Keratinocyte (primary cell): Measurements from ENCODE around the gene ADCK1. TPM values are rescaled to one million over a fixed set of nuclear protein-coding genes. Genes with fewer than 3 reads are reported as not detected.

Experiments used
- DNase-seq: peaks from one replicate; pipeline ENCODE4 v3.0.0-alpha.2; 2011; ENCODE audit warnings: low read depth, missing footprints, low spot score
- FAIRE-seq: peaks from 2 replicates; lab custom pipeline; 2011; peaks lifted over from hg19 to GRCh38; lab: Jason Lieb, UNC
- H2AFZ ChIP-seq: 2 replicates; pipeline ENCODE4 v1.6.0; 2012; ENCODE audit warnings: low read length, control low read depth, inconsistent platforms; ENCODE audit not compliant: control insufficient read depth
- H3K27ac ChIP-seq: 2 replicates; pipeline ENCODE4 v1.5.1; 2011; ENCODE audit warnings: low read length; ENCODE audit not compliant: control insufficient read depth, insufficient read depth
- H3K27me3 ChIP-seq: 3 replicates; pipeline ENCODE4 v1.6.0; 2011; ENCODE audit warnings: low read length; ENCODE audit not compliant: control insufficient read depth, insufficient read depth; ENCODE audit errors: extremely low read depth
- H3K36me3 ChIP-seq, 2 experiments: 2 replicates in 1 of 2; 3 replicates in 1 of 2; pipeline ENCODE4 v1.5.1; 2011; ENCODE audit warnings: low read length in 2 of 2, mild to moderate bottlenecking in 1 of 2; ENCODE audit not compliant: control insufficient read depth in 2 of 2, insufficient read depth in 2 of 2; ENCODE audit errors: extremely low read depth in 1 of 2
- H3K4me1 ChIP-seq: 3 replicates; pipeline ENCODE4 v1.5.1; 2011; ENCODE audit warnings: low read length; ENCODE audit not compliant: control insufficient read depth, insufficient read depth; ENCODE audit errors: extremely low read depth
- H3K4me2 ChIP-seq: 3 replicates; pipeline ENCODE4 v1.6.0; 2011; ENCODE audit warnings: low read depth, low read length; ENCODE audit not compliant: control insufficient read depth, insufficient read depth; ENCODE audit errors: extremely low read depth
- H3K4me3 ChIP-seq, 3 experiments: fragments of 200-600 bp in 1 of 3; sonication (generic) in 1 of 3; 2 replicates in 2 of 3; 3 replicates in 1 of 3; pipeline ENCODE4 v1.5.1; 2011 to 2016; ENCODE audit warnings: low read length in 3 of 3, mild to moderate bottlenecking in 3 of 3, control low read depth in 2 of 3, inconsistent platforms in 1 of 3, low read depth in 1 of 3, mixed read lengths in 1 of 3, mixed run types in 1 of 3, moderate library complexity in 1 of 3; ENCODE audit not compliant: control insufficient read depth in 2 of 3, insufficient read depth in 2 of 3; ENCODE audit errors: extremely low read depth in 1 of 3
- H3K79me2 ChIP-seq: 2 replicates; pipeline ENCODE4 v1.6.0; 2012; ENCODE audit warnings: low read length; ENCODE audit not compliant: control insufficient read depth, insufficient read depth
- H3K9ac ChIP-seq: 3 replicates; pipeline ENCODE4 v1.6.0; 2011; ENCODE audit warnings: low read length; ENCODE audit not compliant: control insufficient read depth, insufficient read depth; ENCODE audit errors: extremely low read depth
- H3K9me1 ChIP-seq: 3 replicates; pipeline ENCODE4 v1.6.0; 2011; ENCODE audit warnings: low read length; ENCODE audit not compliant: control insufficient read depth, insufficient read depth; ENCODE audit errors: extremely low read depth
- H3K9me3 ChIP-seq: 2 replicates; pipeline ENCODE4 v1.5.1; 2012; ENCODE audit warnings: low read depth, low read length; ENCODE audit not compliant: control insufficient read depth
- H4K20me1 ChIP-seq: 3 replicates; pipeline ENCODE4 v1.6.0; 2011; ENCODE audit warnings: low read length; ENCODE audit not compliant: control insufficient read depth, insufficient read depth; ENCODE audit errors: extremely low read depth
- EZH2 ChIP-seq: IDR thresholded peaks from one replicate; pipeline ENCODE4 v1.6.1; 2012; ENCODE audit warnings: inconsistent platforms, mild to moderate bottlenecking, low read length, moderate library complexity
- dilution Hi-C: fragments of 300-500 bp; cut with MboI; formaldehyde crosslinking; loops from one replicate; pipeline ENCODE4 v1.7.0; 2020; ENCODE audit warnings: low sequenced_read_pairs; ENCODE audit not compliant: extremely low pct_ligation_motif_present
- polyA plus RNA-seq, 5 experiments: library from polyadenylated mRNA; depleted of rRNA in 3 of 5; stranded (reverse) in 3 of 5; stranded (forward) in 1 of 5; unstranded in 1 of 5; fragments of >200 nt; gene quantifications; 1 replicate in 1 of 5; 2 replicates in 3 of 5; 3 replicates in 1 of 5; pipeline versions ENCODE4 v1.2.1 to v1.2.3, GENCODE V29; 2011 to 2012; ENCODE audit warnings: missing spikeins in 2 of 5, low read depth in 1 of 5, low replicate concordance in 1 of 5
- TF ChIP-seq, protein P1 (sequence below), 3 experiments: IDR thresholded peaks in 1 of 3; conservative IDR thresholded peaks in 1 of 3; optimal IDR thresholded peaks in 1 of 3; 2 replicates in 2 of 3; 3 replicates in 1 of 3; pipeline versions ENCODE3 to v1.5.1; 2011; ENCODE audit warnings: low read length in 3 of 3, mild to moderate bottlenecking in 3 of 3, moderate library complexity in 2 of 3, control low read depth in 1 of 3, inconsistent platforms in 1 of 3; ENCODE audit not compliant: insufficient read depth in 2 of 3; ENCODE audit errors: extremely low read depth in 1 of 3

ADCK1 gene
- polyA plus RNA-seq, 1 donor (not counting 4 experiments of a cell fraction or from before 2014, with no cell fraction given) = 4.9 TPM

DNA sequence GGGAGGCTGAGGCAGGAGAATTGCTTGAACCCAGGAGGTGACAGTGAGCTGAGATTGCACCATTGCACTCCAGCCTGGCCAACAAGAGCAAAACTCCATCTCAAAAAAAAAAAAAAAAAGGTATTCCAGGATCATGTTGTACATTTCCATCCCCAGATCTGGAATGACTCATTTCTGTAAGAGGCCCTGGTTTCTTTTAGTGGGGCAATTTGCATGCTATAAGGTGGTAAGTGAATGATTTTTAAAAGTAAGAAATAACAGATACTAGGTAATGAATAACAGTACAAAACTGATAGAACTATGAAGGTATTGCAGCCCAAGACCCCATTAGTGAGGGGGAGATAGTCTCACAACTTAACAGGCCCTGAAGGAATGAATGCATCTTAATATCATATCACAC is 17.7 kb upstream of the ADCK1 start:
- H2AFZ ChIP-seq = no peak overlapping the region
- H3K27ac ChIP-seq = no peak overlapping the region
- no peak for TF ChIP-seq EZH2
- TF ChIP-seq, protein P1, sequence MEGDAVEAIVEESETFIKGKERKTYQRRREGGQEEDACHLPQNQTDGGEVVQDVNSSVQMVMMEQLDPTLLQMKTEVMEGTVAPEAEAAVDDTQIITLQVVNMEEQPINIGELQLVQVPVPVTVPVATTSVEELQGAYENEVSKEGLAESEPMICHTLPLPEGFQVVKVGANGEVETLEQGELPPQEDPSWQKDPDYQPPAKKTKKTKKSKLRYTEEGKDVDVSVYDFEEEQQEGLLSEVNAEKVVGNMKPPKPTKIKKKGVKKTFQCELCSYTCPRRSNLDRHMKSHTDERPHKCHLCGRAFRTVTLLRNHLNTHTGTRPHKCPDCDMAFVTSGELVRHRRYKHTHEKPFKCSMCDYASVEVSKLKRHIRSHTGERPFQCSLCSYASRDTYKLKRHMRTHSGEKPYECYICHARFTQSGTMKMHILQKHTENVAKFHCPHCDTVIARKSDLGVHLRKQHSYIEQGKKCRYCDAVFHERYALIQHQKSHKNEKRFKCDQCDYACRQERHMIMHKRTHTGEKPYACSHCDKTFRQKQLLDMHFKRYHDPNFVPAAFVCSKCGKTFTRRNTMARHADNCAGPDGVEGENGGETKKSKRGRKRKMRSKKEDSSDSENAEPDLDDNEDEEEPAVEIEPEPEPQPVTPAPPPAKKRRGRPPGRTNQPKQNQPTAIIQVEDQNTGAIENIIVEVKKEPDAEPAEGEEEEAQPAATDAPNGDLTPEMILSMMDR (optimal IDR thresholded peaks at IDR 0.05 in 1 of 3, IDR thresholded peaks at IDR 0.05 in 1 of 3, conservative IDR thresholded peaks at IDR 0.05 in 1 of 3; ENCODE audit: extremely low read depth in 1 of 3, insufficient read depth in 2 of 3, low read length in 3 of 3) = no peak
- H3K9me1 ChIP-seq = no peaks in the 10 kb centered on the region
- H3K79me2 ChIP-seq = no peaks in the 10 kb centered on the region
- FAIRE-seq = no peak
- no peaks in the 10 kb centered on the region for H3K9me3 ChIP-seq
- H3K27me3 ChIP-seq = no peaks in the 10 kb centered on the region
- dilution Hi-C loops = no loop called here
- no peak overlapping the region for H3K4me2 ChIP-seq
- no peak overlapping the region for H3K4me3 ChIP-seq
- no peak overlapping the region for H3K9ac ChIP-seq
- DNase-seq = no peak
- no peaks in the 10 kb centered on the region for H4K20me1 ChIP-seq
- H3K36me3 ChIP-seq = no peaks in the 10 kb centered on the region
- no peaks in the 10 kb centered on the region for H3K4me1 ChIP-seq

- dilution Hi-C loops = no loop called here
- Histone ChIP-seq H3K4me3 (no peak overlapping the region), H3K4me2 (no peak overlapping the region), H3K27ac (no peak overlapping the region), H3K79me2 (no peaks in the 10 kb centered on the region), H3K27me3 (no peaks in the 10 kb centered on the region), H4K20me1 (no peaks in the 10 kb centered on the region), H3K9ac (no peak overlapping the region), H3K36me3 (no peaks in the 10 kb centered on the region), H3K9me1 (no peaks in the 10 kb centered on the region), H3K9me3 (no peaks in the 10 kb centered on the region), H3K4me1 (peaks cover 8% of the 10 kb centered on the region), H2AFZ (no peak overlapping the region)
- no peak for TF ChIP-seq EZH2
- TF ChIP-seq, protein P1 (optimal IDR thresholded peaks at IDR 0.05 in 1 of 3, IDR thresholded peaks at IDR 0.05 in 1 of 3, conservative IDR thresholded peaks at IDR 0.05 in 1 of 3; ENCODE audit: extremely low read depth in 1 of 3, insufficient read depth in 2 of 3, low read length in 3 of 3) = no peak
- DNase-seq (no peak), FAIRE-seq (no peak)
These were observed 13.8 kb upstream of the ADCK1 start for GRCh38 chr14:77786148-77786547.
